Uterus (tissue), 2 donors: Measurements from ENCODE around the gene FOXP2.
"Not testable (repeated sequence)": the region's sequence is repeated elsewhere in the genome, so short reads cannot be mapped to it uniquely, and the experiment has no call there.

Experiments used
- CTCF ChIP-seq, 4 experiments: fragments of 200-600 bp in 2 of 4; fragments of 450-650 bp in 2 of 4; sonication (generic) in 2 of 4; IDR thresholded peaks; one replicate each; pipeline ENCODE4 v1.5.1; 2016 to 2019; ENCODE audit warnings: antibody characterized with exemption in 4 of 4, mild to moderate bottlenecking in 2 of 4, moderate library complexity in 1 of 4
- POLR2A ChIP-seq, 2 donors: fragments of 450-650 bp; IDR thresholded peaks; one replicate each; pipeline ENCODE4 v1.6.1; 2016; ENCODE audit warnings: antibody characterized with exemption in 2 of 2, mild to moderate bottlenecking in 1 of 2, moderate library complexity in 1 of 2

GRCh38 chr7:114384346-114384745, 30.3 kb upstream of the FOXP2 start:
- TF ChIP-seq POLR2A, CTCF (IDR thresholded peaks at IDR 0.05): not testable (repeated sequence)
